Measurements from ENCODE around the gene IPO9.

The IPO9 gene

GRCh38 chr1:201883786-201884185 is 54.8 kb downstream of the IPO9 start:
- TF ChIP-seq CTCF (IDR thresholded peaks at IDR 0.05; ENCODE audit: low read length) (no peak), EZH2 (IDR thresholded peaks at IDR 0.05; ENCODE audit: borderline replicate concordance, low read length) (no peak)

DNA sequence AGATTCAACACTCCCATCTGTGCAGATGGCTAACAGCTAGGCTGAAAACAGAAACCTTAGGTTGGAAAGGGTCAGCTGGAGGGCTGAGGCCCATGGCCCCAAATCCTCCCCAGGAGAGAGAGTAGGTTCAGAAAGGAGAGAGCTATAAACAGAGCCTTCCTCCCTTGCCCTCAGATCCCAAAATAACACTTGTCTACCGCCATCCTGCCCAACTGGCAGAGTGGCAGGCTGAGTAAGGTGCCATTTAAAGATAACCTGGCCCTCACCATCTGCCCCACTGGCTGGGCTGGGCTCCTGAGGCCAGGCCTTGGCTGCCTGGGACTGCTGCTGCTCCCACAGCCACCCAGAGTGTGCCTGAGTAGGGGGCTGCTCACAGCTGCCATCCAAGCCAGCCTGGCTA is 55.5 kb downstream of the IPO9 start:
- Histone ChIP-seq H3K27me3 (ENCODE audit: insufficient read depth, low read length) (no peaks in the 10 kb centered on the region; the same call in 1 of the 2 replicates), H3K4me3 (ENCODE audit: low read depth, low read length, poor library complexity, severe bottlenecking) (no peak overlapping the region), H3F3A (ENCODE audit: insufficient read depth, low read length) (no peaks in the 10 kb centered on the region), H3K9me2 (ENCODE audit: low read depth, low read length) (no peaks in the 10 kb centered on the region), H3K4me1 (ENCODE audit: insufficient read depth, low read length, severe bottlenecking) (no peaks in the 10 kb centered on the region), H3K36me3 (ENCODE audit: insufficient read depth, low read length) (no peaks in the 10 kb centered on the region), H3K4me2 (ENCODE audit: low read length) (no peak overlapping the region), H4K20me1 (ENCODE audit: insufficient read depth, low read length) (no peaks in the 10 kb centered on the region), H2AFZ (ENCODE audit: low read length) (no peak overlapping the region), H3K9me3 (ENCODE audit: low read length) (no peaks in the 10 kb centered on the region), H3K27ac (ENCODE audit: low read depth, low read length, poor library complexity, severe bottlenecking) (no peak overlapping the region), H3K79me2 (ENCODE audit: insufficient read depth, low read length) (no peaks in the 10 kb centered on the region), H3K9ac (ENCODE audit: low read length) (no peak overlapping the region)
- TF ChIP-seq CTCF (IDR thresholded peaks at IDR 0.05; ENCODE audit: low read length) (no peak), EZH2 (IDR thresholded peaks at IDR 0.05; ENCODE audit: borderline replicate concordance, low read length) (no peak)

More at GRCh38 chr1:201883786-201884185, 54.8 kb downstream of the IPO9 start:
- Histone ChIP-seq H3K9me2 (ENCODE audit: low read depth, low read length) (no peaks in the 10 kb centered on the region), H3K4me1 (ENCODE audit: insufficient read depth, low read length, severe bottlenecking) (no peaks in the 10 kb centered on the region), H3K9me3 (ENCODE audit: low read length) (no peaks in the 10 kb centered on the region), H3K36me3 (ENCODE audit: insufficient read depth, low read length) (no peaks in the 10 kb centered on the region; the same call in 1 of the 2 replicates), H2AFZ (ENCODE audit: low read length) (no peak overlapping the region), H3K4me2 (ENCODE audit: low read length) (no peak overlapping the region), H3K4me3 (ENCODE audit: low read depth, low read length, poor library complexity, severe bottlenecking) (no peak overlapping the region), H3K79me2 (ENCODE audit: insufficient read depth, low read length) (no peaks in the 10 kb centered on the region), H4K20me1 (ENCODE audit: insufficient read depth, low read length) (no peaks in the 10 kb centered on the region), H3F3A (ENCODE audit: insufficient read depth, low read length) (no peaks in the 10 kb centered on the region), H3K27ac (ENCODE audit: low read depth, low read length, poor library complexity, severe bottlenecking) (no peak overlapping the region), H3K9ac (ENCODE audit: low read length) (no peak overlapping the region), H3K27me3 (ENCODE audit: insufficient read depth, low read length) (no peaks in the 10 kb centered on the region; the same call in 1 of the 2 replicates)

DNA sequence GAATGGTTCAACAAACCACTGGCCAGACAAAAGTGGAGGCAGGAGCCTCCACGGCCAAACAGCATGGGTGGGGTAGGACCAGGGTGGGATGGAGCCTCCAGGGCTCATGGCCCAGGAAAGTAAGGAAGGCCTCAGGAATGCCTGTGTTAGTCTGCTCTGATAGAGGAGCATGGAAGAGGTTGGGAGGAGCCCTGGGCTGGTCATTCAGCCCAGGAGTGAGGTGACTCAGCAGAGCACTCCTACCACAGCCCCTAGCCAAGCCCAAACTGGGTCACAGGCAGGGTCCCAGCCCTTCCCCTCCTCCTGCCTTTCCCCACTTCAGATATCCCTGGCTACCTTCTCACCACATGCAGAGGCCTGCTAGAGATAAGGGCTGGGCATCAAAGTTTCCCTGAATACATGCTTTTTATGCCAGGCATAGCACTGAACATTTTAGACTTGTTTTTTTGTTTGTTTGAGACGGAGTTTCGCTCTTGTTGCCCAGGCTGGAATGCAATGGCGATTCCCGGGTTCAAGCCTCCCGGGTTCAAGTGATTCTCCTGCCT is 56.6 kb downstream of the IPO9 start:
- H3K4me3 ChIP-seq (ENCODE audit: low read depth, low read length, poor library complexity, severe bottlenecking) = no peak overlapping the region
- no peaks in the 10 kb centered on the region for H3K79me2 ChIP-seq (ENCODE audit: insufficient read depth, low read length)
- H4K20me1 ChIP-seq (ENCODE audit: insufficient read depth, low read length) = no peaks in the 10 kb centered on the region
- TF ChIP-seq EZH2 (IDR thresholded peaks at IDR 0.05; ENCODE audit: borderline replicate concordance, low read length) (no peak), CTCF (IDR thresholded peaks at IDR 0.05; ENCODE audit: low read length) (no peak)
- H3K27ac ChIP-seq (ENCODE audit: low read depth, low read length, poor library complexity, severe bottlenecking) = no peak overlapping the region
- no peaks in the 10 kb centered on the region for H3K4me1 ChIP-seq (ENCODE audit: insufficient read depth, low read length, severe bottlenecking)
- no peaks in the 10 kb centered on the region for H3K9me3 ChIP-seq (ENCODE audit: low read length)
- H3K36me3 ChIP-seq (ENCODE audit: insufficient read depth, low read length) = no peaks in the 10 kb centered on the region
- H3F3A ChIP-seq (ENCODE audit: insufficient read depth, low read length) = no peaks in the 10 kb centered on the region
- H2AFZ ChIP-seq (ENCODE audit: low read length) = no peak overlapping the region
- H3K9ac ChIP-seq (ENCODE audit: low read length) = no peak overlapping the region
- H3K9me2 ChIP-seq (ENCODE audit: low read depth, low read length) = no peaks in the 10 kb centered on the region
- no peak overlapping the region for H3K4me2 ChIP-seq (ENCODE audit: low read length)
- H3K27me3 ChIP-seq (ENCODE audit: insufficient read depth, low read length) = no peaks in the 10 kb centered on the region; the same call in 1 of the 2 replicates
